HFFc6 (cell line): ENCODE data around the gene LDHAL6A. TPM values are rescaled to one million over a fixed set of nuclear protein-coding genes. Genes with fewer than 3 reads are reported as not detected.

Experiments used
- DNase-seq: peaks from one replicate; pipeline ENCODE4 v3.0.0-alpha.2; 2018
- H3K27ac Mint-ChIP-seq: 2 replicates; pipeline ENCODE4 v1.8.0; 2020; ENCODE audit warnings: mild to moderate bottlenecking, mixed read lengths
- H3K27me3 Mint-ChIP-seq: 2 replicates; pipeline ENCODE4 v1.8.0; 2021; ENCODE audit warnings: mild to moderate bottlenecking, moderate library complexity, mixed read lengths; ENCODE audit not compliant: insufficient read depth
- H3K36me3 Mint-ChIP-seq: 2 replicates; pipeline ENCODE4 v1.8.0; 2021; ENCODE audit warnings: low read depth, mixed read lengths
- H3K4me1 Mint-ChIP-seq: 2 replicates; pipeline ENCODE4 v1.8.0; 2020; ENCODE audit warnings: low read depth, mixed read lengths
- H3K4me3 Mint-ChIP-seq: 2 replicates; pipeline ENCODE4 v1.8.0; 2020; ENCODE audit warnings: mild to moderate bottlenecking, moderate library complexity, mixed read lengths
- H3K9me3 Mint-ChIP-seq: 2 replicates; pipeline ENCODE4 v1.8.0; 2020; ENCODE audit warnings: mild to moderate bottlenecking, mixed read lengths
- CTCF ChIP-seq: fragments of 200-600 bp; sonication (generic); IDR thresholded peaks from 2 replicates; pipeline ENCODE4 v1.5.0; 2021; ENCODE audit warnings: antibody characterized with exemption, mild to moderate bottlenecking
- total RNA-seq, 6 experiments: library from RNA; stranded (reverse); fragmentation: NEBNext Ultra II Directional; extraction: Animal tissue kit (Norgen Biotek cat#: 25700); gene quantifications; 2 replicates in 1 of 6; 3 replicates in 5 of 6; pipeline ENCODE4 v1.2.3, GENCODE V29; 2021

LDHAL6A gene
- total RNA-seq, 6 experiments from 2014 or later = not detected

GRCh38 chr11:18427240-18427639, 28.4 kb upstream of the LDHAL6A start:
- Mint-ChIP-seq H3K27me3 (peaks cover 6% of the 10 kb centered on the region), H3K27ac (no peak overlapping the region), H3K36me3 (no peaks in the 10 kb centered on the region), H3K4me3 (no peak overlapping the region), H3K4me1 (no peaks in the 10 kb centered on the region), H3K9me3 (no peaks in the 10 kb centered on the region)
- no peak for DNase-seq
- TF ChIP-seq CTCF = no peak

DNA sequence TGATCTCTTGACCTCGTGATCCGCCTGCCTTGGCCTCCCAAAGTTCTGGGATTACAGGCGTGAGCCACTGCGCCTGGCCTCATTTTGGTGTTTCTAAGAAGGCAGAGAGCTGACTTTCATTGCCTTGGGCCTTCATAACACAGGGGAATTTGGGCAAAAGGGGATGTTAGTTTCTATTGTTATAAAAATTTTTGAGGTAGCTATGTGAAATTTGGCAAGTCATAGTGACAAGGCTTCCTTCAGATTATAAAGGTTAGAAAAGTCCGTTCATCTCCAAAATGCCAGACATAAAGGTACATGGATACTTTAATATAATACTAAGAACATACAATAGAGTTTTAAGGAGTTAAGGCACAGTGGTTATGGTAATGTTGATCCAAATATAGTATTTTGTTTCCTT, 26.3 kb upstream of the LDHAL6A start:
- Mint-ChIP-seq H3K27me3 (peaks cover 4% of the 10 kb centered on the region), H3K9me3 (no peaks in the 10 kb centered on the region), H3K4me3 (no peak overlapping the region), H3K4me1 (no peaks in the 10 kb centered on the region), H3K27ac (no peak overlapping the region), H3K36me3 (no peaks in the 10 kb centered on the region)
- TF ChIP-seq CTCF = no peak
- no peak for DNase-seq

GRCh38 chr11:18438691-18439090, 17.0 kb upstream of the LDHAL6A start:
- DNase-seq = no peak
- no peaks in the 10 kb centered on the region for H3K9me3 Mint-ChIP-seq
- peaks cover 5% of the 10 kb centered on the region; the same call in 1 of the 2 replicates for H3K36me3 Mint-ChIP-seq
- peaks cover 7% of the 10 kb centered on the region; the same call in 1 of the 2 replicates for H3K27me3 Mint-ChIP-seq
- no peak overlapping the region for H3K27ac Mint-ChIP-seq
- H3K4me3 Mint-ChIP-seq = no peak overlapping the region
- TF ChIP-seq CTCF = no peak
- no peaks in the 10 kb centered on the region for H3K4me1 Mint-ChIP-seq

DNA sequence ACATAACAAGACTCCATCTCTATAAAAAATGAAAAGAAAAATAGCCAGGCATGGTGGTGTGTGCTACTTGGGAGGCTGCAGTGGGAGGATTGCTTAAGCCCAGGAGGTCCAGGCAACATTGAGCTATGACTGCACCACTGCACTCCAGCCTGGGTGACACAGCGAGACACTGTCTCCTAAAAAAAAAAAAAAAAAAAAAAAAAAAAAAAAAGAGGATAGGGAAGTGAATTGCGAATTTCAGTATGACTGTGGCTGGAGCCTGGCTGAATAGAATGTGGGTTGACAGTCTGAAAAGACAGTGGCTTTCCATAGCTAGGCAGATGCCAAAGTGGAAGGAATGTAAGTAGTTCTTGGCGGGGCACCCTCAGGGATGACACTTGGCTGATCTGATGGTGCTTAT, 6.4 kb upstream of the LDHAL6A start:
- DNase-seq = no peak
- Mint-ChIP-seq H3K9me3 (no peaks in the 10 kb centered on the region), H3K27ac (no peak overlapping the region), H3K4me3 (no peak overlapping the region), H3K27me3 (no peaks in the 10 kb centered on the region; the same call in 1 of the 2 replicates), H3K36me3 (no peaks in the 10 kb centered on the region), H3K4me1 (peaks cover 8% of the 10 kb centered on the region)
- no peak for TF ChIP-seq CTCF

GRCh38 chr11:18452927-18453326, 2.7 kb upstream of the LDHAL6A start:
- H3K36me3 Mint-ChIP-seq = 0 out of 2 replicates have a peak, but pooled peaks cover 4% of the 10 kb centered on the region
- no peaks in the 10 kb centered on the region for H3K9me3 Mint-ChIP-seq
- no peak overlapping the region for H3K27ac Mint-ChIP-seq
- H3K27me3 Mint-ChIP-seq = no peaks in the 10 kb centered on the region; the same call in none of the 2 replicates
- peak; percentile 58 for DNase-seq
- no peak for TF ChIP-seq CTCF
- H3K4me1 Mint-ChIP-seq = peaks cover 17% of the 10 kb centered on the region
- H3K4me3 Mint-ChIP-seq = no peak overlapping the region

GRCh38 chr11:18457450-18457849, 1.8 kb downstream of the LDHAL6A start:
- no peak overlapping the region for H3K27ac Mint-ChIP-seq
- no peak overlapping the region for H3K4me3 Mint-ChIP-seq
- no peak for TF ChIP-seq CTCF
- H3K27me3 Mint-ChIP-seq = peaks cover 1% of the 10 kb centered on the region
- DNase-seq = peak; percentile 18
- H3K36me3 Mint-ChIP-seq = 0 out of 2 replicates have a peak, but pooled peaks cover 4% of the 10 kb centered on the region
- H3K9me3 Mint-ChIP-seq = no peaks in the 10 kb centered on the region
- peaks cover 29% of the 10 kb centered on the region for H3K4me1 Mint-ChIP-seq
